ENCODE data around the gene TVP23C. TPM values are rescaled to one million over a fixed set of nuclear protein-coding genes. Genes with fewer than 3 reads are reported as not detected.
"Not testable (repeated sequence)": the region's sequence is repeated elsewhere in the genome, so short reads cannot be mapped to it uniquely, and the experiment has no call there.

The TVP23C gene
- total RNA-seq, result 9.9 and 10.3 TPM in 2 replicates

DNA sequence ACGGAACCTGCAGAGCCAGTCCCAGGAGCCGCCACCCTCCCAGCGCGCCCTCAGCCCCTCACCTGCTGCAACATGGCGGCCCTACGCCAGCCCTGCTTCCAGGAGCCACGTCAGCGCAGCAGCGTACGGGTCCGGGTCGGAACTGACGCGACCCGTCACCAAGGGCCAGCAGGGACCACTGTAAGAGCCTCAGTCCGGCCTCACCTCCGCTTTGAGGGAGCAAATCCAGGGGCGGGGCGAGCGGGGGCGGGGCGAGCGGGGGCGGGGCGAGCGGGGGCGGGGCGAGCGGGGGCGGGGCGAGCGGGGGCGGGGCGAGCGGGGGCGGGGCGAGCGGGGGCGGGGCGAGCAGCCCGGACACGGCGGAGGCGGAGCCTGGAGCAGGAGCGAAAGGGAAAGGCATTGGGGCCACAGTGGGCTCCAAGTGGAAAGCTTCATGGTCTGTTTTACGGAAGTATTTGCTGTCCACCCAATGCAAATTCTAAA, at the start of gene TVP23C:
Gene TVP23C (minus strand): TSS at position 109 of the 483 bp plus-strand sequence. CDS start 35 bp downstream, at position 74.
- DNase-seq (ENCODE audit: low read depth in 2 of 2), result peak; percentile 82 to 91

DNA sequence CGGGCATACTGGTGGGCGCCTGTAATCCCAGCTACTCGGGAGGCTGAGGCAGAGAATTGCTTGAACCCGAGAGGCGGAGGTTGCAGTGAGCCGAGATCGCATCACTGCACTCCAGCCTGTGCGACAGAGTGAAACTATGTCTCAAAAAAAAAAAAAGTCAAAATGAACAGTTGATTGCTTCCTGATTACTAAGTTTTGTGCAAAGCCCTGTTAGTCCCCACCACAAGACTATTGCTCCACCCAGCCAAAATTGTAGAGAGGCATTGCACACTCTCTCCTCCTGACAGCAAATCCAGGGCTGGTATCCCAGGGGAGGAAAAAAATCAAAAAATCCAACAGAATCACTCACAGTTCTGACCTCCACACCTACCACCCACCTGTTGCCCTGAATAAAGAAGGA, 29.7 kb upstream of the TVP23C start:
- not testable (repeated sequence) for DNase-seq (ENCODE audit: low read depth in 2 of 2)

DNA sequence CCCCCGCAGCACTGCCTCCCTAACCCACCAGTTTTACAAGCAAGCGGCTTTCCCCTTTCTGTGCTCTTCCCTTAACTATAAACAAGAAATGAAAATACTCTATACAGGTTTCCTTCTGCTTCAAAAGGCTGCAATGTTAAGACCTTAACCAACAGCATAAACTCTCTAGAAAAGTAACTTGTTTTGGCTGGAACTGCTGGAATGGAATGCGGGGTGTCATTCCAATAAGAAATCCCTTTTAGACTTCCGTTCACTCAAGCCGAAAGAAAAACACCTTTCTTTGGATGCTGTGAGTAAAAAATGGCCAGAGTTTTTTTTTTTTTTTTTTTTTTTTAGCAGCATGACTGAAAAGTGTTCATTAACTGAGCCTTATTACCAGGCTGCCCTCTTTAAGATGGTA, 28.7 kb upstream of the TVP23C start:
- DNase-seq (ENCODE audit: low read depth in 2 of 2), result not testable (repeated sequence)

DNA sequence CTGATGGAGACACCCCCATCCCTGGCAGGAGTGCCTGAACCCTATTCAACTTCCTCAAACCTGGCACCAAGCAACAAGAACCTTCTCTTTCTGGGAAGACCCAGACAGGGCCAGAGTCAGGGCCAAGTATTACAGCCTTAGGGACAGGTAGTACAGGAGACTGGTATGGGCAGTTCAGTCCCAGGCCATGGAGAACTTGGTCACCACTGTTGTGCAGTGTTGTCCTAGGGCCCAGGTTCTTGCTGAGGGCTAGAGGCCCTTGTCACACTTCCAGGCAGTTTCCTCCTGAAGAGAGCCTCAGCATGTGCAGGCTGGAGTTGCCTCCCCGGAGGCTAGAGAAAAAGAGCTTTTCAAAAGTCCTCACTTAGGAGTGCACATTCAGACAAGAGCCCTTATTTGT, 27.6 kb upstream of the TVP23C start:
- not testable (repeated sequence) for DNase-seq (ENCODE audit: low read depth in 2 of 2)

DNA sequence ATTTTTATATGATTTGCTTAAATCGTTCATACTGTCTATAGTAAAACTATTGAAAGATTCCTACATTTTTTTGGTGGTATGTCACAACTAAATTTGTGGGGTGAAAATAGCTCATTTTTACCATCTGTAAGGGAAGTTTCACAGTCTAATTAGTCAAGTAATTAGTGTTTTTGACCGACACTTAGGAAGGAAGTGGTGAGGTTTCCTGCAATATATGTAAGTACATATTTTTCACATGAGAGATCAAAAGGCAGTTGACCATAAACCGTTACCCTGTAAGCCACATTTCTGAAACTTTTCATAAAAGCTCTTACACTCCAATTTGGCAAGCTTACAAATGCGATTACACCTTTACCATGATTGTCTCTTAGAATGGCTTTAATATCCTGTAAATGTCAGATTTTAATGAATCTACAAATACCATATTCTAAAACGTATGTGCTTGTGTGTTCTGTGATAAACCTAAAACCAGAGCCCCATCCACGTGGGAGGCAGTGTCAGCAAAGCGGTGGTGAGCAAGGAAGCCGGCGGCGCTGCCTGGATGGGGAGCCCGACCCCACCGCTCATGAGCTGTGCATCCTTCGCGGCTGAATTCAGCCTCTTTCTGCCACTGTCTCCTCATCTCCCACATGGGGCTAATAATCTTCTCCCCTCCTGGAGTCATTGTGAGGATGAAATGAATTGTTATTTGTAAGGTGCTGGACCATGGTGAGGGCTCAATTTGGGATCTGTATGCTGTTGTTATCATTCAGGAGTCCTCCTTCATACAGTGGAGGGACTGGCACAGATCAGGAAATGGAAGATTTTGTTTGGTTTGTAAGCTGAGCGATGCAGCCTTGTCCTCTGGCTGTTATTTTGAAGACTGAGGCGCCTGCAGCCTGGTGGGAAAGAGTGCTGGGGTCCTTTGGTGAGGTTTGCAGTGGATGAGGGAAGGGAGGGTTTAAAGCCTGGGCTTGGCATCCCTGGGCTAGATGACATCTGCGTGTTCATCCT, 26.6 kb upstream of the TVP23C start:
- not testable (repeated sequence) for DNase-seq (ENCODE audit: low read depth in 2 of 2)

DNA sequence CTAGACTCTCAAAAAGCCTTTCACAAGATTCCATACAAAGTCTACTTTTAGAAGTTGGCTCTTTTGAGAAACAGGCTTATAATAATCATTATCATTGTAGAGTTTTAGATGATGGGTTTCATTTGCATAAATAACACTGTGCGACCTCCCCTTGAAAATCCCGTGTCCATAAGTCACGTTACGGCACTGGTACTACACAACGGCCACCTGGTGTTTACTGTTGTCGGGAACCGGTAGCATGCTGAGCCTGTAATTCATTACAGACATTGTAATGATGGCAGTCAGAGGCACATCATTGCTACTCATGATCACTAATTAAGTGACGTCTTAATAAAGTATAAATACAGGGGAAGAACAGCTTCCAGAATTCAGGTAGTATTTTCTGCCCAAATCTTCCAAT, 24.7 kb upstream of the TVP23C start:
- DNase-seq (ENCODE audit: low read depth in 2 of 2), result not testable (repeated sequence)

DNA sequence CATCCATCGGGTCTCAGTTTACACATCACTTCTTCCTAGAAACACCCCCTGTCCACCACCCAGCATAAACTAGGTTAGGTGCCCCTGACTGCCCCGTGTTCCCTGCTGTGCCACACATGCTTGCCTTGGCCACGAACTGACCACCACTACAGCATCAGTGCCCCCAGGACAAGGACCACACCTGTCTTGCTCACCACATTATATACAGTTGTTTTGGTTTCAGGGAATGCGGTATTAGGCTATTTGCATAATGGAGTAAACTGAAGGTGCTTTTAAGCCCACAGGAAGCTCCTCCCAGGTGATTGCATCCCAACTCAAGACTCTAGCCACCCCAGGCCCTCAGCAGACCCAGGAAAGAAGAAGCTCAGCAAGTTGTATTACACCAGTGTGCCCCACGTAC, 20.0 kb upstream of the TVP23C start:
- not testable (repeated sequence) for DNase-seq (ENCODE audit: low read depth in 2 of 2)

DNA sequence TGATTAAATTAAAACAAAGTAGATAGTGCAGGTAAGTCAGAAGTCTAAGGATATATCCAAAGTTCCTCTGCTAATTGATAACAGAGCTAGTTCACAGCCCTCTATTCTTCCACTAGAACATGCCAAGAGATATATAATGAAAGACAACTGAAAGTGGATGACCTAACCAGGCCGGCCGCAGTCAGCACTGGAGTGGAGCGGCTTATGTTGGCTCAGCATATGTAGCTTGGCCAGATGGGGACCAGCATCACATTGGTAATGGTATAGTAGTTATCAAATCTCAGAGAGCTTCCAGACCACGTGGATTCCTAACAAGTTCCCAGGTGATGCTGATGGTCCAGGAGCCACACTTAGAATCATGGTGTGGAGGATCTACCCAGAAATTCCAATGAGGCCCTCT, 18.2 kb upstream of the TVP23C start:
- not testable (repeated sequence) for DNase-seq (ENCODE audit: low read depth in 2 of 2)

DNA sequence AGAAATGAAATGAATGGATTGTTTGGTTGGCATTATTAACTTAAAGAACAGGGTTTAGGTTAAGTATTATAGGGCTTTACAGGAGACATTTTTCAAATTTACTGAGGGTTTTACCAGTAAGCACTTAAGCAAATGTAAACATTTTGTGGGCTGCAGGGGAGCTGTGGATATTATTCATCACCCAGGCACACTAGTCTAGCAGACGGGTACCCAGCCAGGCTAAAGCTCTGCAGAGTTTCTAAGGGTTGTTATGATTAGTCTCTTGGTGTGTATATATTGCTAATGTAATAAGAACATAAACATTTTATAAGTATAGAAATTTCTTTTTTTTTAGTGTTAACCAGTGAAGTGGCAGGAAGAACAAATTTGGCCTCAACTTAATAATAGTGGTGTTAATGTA, 13.6 kb upstream of the TVP23C start:
- DNase-seq (ENCODE audit: low read depth in 2 of 2), result not testable (repeated sequence)

DNA sequence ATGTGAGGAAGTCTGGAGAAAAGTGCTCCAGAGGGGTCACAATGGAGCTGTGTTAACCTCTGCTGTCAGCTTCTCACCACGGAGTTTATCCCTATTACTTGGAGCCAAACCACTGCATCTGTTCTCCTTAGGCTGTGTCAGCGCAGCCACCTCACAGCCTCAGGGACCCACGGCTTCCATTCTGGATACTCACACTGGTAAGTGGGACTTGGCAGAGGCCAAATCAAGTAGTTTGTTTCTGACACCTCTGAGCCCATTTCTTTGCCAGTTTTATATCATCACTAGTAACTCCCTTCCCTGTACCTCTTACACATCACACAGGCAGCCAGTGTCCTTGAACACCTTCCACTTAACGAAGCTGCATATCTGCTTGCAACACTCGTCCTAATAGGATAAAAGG, 11.4 kb upstream of the TVP23C start:
- DNase-seq (ENCODE audit: low read depth in 2 of 2), result not testable (repeated sequence)

DNA sequence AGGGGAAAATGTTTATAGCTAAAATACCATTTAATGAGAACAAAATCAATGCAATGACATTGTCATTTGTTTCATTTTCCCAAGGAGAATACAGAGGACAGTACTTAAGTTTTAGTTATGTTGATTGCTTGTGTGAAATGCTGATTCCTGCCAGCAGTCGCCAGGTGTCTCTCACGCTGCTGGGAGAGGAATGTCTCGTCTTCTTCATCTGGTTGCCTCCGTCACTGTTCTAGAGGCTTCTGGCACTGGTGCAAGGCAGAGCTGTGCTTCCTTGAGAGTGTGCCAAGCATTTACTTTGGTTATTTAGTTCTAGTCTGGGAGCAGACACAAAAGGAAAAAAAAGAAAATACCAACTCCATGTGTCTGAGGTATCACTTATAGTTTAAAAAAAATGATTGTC, 10.6 kb upstream of the TVP23C start:
- DNase-seq (ENCODE audit: low read depth in 2 of 2), result not testable (repeated sequence)

DNA sequence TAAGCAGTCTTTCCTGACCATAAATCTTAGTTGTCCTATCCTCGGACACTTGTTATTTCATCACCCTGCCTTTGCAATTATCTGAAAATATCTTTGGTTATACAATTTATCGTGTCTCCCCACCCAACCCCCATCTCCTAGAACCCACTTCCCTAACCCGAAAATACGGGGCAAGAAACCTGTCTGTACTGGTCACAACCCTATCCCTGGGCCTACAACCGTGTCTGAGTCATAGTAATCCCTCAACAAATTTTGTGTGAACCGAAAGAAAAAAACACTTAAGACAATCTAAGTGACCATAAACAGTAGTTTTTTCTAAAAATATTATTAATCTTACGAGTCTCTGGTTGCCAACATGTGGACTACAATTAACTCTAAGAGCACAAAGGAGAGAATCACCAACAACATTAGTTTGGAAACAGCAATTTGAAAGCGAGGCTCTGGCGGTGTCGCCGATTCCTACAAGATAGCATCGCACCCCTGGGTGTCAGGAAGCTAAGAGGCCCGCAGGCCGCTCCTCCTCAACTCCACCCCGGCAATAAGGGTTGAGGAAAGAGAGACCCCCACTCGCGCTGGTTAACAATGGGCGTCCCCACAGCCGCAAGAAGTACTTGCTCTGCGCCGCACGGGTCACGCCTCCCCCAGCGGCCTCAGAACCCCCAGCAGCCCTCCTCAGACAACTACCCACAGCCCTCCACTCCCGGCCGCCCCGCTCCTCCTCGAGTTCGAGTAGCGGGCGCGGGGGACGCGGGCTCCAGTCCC, 489 bp downstream of the TVP23C start:
- DNase-seq (ENCODE audit: low read depth in 2 of 2), result not testable (repeated sequence)

DNA sequence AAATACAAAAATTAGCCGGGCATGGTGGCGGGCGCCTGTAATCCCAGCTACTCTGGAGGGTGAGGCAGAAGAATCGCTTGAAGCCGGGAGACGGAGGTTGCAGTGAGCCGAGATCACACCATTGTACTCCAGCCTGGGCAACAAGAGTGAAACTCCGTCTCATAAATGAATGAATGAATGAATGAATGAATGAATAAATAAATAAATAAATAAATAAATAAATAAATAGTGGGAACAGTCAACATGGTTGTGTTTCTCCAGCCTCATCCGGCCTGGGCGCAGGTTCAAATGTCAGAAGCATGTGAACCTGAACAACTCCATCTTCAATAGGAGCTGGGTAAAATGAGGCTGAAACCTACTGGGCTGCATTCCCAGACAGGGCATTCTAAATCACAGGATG, 1.8 kb downstream of the TVP23C start:
- not testable (repeated sequence) for DNase-seq (ENCODE audit: low read depth in 2 of 2)

DNA sequence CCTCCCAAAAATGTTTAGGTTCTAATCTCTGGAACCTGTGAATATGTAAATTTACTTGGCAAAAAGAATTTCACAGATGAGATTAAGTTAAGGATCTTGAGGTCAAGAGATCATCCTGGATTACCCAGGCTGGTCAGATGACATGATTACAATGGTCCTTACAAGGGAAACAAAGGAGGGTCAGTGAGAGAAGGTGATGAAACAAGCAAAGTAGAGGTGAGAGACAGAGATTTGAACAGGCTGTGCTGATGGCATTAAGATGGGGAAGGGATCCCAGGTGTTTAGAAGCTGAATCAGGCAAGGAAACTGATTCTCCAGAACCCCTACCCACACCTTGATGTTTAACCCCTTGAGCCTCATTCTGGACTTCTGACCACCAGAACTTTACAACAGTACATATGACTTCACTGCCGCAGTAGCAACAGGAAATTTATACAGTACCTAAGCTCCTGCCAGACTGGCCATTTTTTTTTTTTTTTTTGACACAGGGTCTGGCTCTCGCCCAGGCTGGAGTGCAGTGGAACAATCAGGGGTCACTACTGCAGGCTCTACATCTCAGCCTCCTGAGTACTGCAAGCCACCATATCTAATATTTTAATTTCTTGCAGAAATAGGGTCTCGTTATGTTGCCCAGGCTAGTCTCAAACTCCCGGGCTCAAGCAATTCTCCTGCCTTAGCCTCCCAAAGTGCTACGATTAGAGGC, 4.7 kb downstream of the TVP23C start:
- DNase-seq (ENCODE audit: low read depth in 2 of 2), result peak; percentile 57 to 60

DNA sequence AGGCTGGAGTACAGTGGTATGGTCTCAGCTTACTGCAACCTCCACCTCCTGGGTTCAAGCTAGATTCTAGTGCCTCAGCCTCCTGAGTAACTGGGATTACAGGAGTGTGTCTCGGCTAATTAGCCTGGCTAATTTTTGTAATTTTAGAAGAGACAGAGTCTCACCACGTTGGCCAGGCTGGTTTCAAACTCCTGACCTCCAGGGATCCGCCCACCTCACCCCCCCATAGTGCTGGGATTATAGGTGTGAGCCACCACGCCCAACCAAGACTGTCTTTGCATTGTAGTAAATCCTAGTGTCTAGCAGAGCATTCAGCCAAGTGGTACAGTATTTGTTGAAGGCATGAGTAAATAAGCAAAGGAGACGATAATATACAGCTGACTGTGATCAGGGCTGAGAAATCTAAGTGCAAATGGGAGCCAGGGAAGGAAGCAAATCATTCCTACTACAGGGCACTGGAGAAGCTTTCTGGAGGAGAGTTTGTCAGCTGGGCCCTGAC, 5.9 kb downstream of the TVP23C start:
- DNase-seq (ENCODE audit: low read depth in 2 of 2), result not testable (repeated sequence)

DNA sequence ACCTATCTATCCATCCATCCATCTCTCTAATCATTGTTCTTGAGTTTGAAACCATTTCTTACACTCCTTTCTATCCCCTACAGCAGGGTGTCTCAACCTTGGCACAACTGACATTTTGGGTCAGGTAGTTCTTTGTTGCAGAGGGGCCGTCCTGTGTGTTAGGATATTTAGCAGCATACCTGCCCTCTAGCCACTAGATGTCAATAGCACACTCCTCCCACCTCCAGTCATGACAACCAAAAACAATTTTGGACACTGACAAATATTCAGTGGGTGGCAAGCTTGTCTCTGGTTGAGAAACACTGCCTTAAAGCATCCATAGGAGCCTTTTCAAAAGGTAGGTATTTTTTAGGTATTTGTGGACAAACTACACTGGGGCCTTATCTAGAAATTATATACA, 10.4 kb downstream of the TVP23C start:
- DNase-seq (ENCODE audit: low read depth in 2 of 2), result not testable (repeated sequence)

DNA sequence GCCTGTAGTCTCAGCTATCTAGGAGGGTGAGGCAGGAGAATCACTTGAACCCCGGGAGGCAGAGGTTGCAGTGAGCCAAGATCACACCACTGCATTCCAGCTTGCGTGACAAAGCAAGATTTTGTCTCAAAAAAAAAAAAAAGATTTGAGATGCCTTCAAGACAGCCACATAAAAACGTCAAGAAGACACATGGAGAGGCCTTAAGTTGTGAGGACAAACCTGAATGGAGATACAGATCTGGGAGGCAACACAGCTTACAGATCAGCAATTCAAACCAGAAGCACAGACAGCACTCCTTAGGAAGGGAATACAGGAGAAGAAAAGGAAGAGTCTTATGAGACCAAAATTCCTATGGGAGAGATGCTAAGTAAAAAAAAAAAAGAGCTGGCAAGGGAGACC, 13.7 kb downstream of the TVP23C start:
- not testable (repeated sequence) for DNase-seq (ENCODE audit: low read depth in 2 of 2)

DNA sequence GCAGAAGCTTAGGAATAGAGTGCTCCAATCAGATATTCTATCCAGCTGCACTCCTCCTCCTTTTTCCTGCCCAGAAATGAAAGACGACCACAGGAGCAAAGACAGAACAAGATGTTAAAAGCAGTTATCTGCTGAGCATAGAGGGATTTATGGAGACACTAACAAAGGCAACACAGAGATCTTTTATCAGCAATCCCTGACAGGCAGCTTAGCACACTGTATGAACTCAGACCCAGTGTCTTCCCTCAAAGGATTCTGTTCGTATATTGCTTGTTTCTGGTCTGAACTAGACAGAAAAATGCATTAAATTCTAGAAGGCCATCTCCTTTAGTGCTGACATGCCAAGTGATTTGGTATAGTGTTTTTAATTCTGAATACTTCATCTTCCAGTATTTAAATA, 16.7 kb downstream of the TVP23C start:
- not testable (repeated sequence) for DNase-seq (ENCODE audit: low read depth in 2 of 2)

DNA sequence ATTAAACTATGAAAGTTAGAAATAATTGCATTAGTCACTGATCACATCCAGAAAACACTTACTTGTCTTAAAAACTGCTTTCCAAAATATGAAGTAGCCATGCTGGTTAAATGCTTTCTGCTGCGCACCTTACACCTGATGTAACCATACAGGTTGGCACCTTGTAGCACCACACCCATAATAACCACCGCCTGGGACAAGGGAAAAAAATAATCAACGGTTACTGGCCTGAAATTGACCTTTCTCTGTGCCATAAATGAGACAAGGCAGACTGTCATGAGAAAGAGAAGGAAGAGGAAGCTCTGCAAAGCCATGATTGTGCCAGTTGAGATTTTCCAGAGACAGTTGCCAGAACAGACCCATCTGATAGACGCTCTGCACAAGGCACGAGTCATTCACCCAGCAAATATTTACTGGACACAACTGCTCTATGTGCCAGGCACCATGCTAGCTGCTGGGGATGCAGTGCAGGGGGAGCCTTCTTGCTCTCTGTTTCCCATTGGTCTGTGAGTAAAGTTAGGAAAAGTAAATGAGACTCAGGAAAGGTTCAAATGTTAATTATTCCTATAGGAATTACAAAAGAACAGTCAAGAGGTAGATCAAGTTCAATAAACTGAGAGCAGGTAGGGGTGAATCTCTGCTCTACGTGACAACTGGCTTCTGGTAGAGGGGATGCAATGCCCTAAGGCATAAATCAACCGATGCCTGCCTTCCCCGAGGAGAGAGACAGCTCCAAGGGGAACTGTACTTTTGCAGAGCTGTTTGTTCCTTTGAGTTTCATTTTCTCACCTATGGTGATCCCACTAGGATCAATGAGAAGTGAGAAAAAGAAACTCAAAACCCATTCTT, 22.7 kb downstream of the TVP23C start:
- DNase-seq (ENCODE audit: low read depth in 2 of 2), result peak in 1 of 2 donors; percentile 29

DNA sequence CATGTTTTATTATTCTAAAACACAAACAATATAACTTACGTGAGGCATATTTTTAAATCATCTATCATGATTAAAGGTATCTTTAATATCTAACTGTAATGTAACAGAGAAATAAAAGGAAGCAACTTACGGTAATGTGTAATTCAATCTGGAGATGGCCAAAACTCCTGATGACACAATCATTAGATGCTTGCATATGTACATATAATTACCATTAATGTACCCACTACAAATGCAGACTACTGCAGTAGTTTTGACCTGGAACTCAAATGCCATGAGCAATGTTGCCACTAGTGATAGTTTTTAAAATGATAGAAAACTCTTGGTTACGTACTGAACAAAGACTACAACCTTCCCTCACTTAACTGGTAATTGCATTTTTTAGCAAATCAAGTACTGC, 30.2 kb downstream of the TVP23C start:
- DNase-seq (ENCODE audit: low read depth in 2 of 2), result not testable (repeated sequence)
